Suprapubic skin (tissue), 4 donors: ENCODE measurements around the gene SPTBN1.

Experiments
- CTCF ChIP-seq, 2 donors: fragments of 200-600 bp in 1 of 2; fragments of 450-650 bp in 1 of 2; sonication (generic) in 1 of 2; IDR thresholded peaks; one replicate each; pipeline ENCODE4 v1.5.1; 2016 to 2019; ENCODE audit warnings: antibody characterized with exemption in 2 of 2, mild to moderate bottlenecking in 1 of 2, moderate library complexity in 1 of 2
- EP300 ChIP-seq: sonication (generic); formaldehyde crosslinking; IDR thresholded peaks from one replicate; pipeline ENCODE4 v1.6.1; 2017; ENCODE audit warnings: antibody characterized with exemption
- POLR2AphosphoS5 ChIP-seq, 3 donors: sonication (generic); formaldehyde crosslinking; IDR thresholded peaks; one replicate each; pipeline ENCODE4 v1.6.1; 2017; ENCODE audit warnings: antibody characterized with exemption in 3 of 3

GRCh38 chr2:54706622-54707021 lies 250.5 kb downstream of the SPTBN1 start:
- TF ChIP-seq CTCF (IDR thresholded peaks at IDR 0.05) (no peak), EP300 (no peak), POLR2AphosphoS5 (IDR thresholded peaks at IDR 0.05) (no peak)
